GM13976 (cell line): ENCODE data around the gene CHMP2A.

Experiments
- DNase-seq: peaks from one replicate; pipeline ENCODE4 v3.0.0; 2012; ENCODE audit warnings: low spot score
- in situ Hi-C: fragments of 300-500 bp; cut with MboI; formaldehyde crosslinking; loops from one replicate; pipeline ENCODE4 v1.12.0; 2022; ENCODE audit warnings: low sequenced_read_pairs, mixed read lengths, inconsistent platforms; ENCODE audit not compliant: unreplicated experiment
- TF ChIP-seq, protein P1 (sequence below): IDR thresholded peaks from 2 replicates; pipeline ENCODE4 v1.5.1; 2012; ENCODE audit warnings: borderline replicate concordance, mild to moderate bottlenecking; ENCODE audit not compliant: insufficient read depth; ENCODE audit errors: extremely low read depth, missing control alignments, control extremely low read depth

The CHMP2A gene

GRCh38 chr19:58569191-58569942 lies 14.5 kb upstream of the CHMP2A start:
- no peak for DNase-seq
- TF ChIP-seq, protein P1, sequence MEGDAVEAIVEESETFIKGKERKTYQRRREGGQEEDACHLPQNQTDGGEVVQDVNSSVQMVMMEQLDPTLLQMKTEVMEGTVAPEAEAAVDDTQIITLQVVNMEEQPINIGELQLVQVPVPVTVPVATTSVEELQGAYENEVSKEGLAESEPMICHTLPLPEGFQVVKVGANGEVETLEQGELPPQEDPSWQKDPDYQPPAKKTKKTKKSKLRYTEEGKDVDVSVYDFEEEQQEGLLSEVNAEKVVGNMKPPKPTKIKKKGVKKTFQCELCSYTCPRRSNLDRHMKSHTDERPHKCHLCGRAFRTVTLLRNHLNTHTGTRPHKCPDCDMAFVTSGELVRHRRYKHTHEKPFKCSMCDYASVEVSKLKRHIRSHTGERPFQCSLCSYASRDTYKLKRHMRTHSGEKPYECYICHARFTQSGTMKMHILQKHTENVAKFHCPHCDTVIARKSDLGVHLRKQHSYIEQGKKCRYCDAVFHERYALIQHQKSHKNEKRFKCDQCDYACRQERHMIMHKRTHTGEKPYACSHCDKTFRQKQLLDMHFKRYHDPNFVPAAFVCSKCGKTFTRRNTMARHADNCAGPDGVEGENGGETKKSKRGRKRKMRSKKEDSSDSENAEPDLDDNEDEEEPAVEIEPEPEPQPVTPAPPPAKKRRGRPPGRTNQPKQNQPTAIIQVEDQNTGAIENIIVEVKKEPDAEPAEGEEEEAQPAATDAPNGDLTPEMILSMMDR = no peak
- in situ Hi-C loops = no loop called here

DNA sequence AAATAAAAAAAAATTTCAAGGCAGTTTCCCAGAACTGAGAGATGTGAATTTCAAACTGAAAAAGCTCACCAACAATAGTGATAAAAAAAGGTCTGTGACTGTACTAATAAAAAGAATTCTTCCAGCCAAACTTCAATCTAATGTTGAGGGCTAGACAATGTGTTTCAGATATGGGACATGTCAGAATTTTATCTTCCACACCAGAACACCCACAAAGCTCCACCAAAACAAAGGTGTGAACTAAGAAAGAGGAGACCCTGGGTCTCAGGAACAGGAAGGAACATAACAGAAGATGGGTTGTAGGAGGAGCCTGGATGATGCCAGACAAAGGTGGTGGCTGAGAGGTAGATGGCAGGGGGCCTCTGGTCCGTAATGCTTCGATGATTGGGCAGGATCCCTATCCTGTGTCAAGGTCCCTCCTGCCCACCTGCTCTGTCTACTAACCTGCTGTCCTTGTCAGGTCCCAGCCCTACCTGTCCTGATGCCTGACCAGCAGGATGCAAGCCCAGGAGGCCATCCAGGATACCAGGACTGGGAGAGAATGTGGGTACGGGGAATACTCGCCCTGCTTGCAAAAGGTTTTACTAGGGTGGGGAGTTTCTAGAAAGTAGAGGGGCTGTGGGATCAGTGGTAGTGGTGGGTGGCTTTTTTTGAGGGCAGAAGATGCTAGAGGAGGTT lies 13.7 kb upstream of the CHMP2A start:
- in situ Hi-C loops = no loop called here
- DNase-seq = no peak
- TF ChIP-seq, protein P1 = no peak

GRCh38 chr19:58566989-58567388 lies 12.1 kb upstream of the CHMP2A start:
- in situ Hi-C loops = no loop called here
- TF ChIP-seq, protein P1 = no peak
- DNase-seq = no peak

DNA sequence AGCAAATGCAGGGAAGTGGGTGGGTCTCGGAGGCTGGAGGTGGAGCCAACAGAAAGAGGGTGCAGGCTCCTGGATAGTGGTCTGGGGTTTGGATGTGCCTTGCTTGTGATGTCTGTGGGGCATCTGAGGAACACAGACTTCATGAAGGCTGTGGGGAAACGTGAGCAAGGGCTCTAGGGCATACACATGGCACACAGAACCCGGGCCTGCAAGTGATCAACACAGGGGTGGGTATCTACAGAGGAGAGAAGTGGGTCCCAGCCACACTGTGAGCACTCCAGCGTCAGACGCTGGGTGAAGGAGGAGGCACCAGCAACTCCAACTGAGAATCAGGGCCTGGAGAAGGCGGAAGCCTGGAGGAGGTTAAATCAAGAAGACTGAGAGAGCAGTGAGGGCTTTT lies 8.9 kb upstream of the CHMP2A start:
- in situ Hi-C loops = no loop called here
- no peak for DNase-seq
- TF ChIP-seq, protein P1 = no peak

- TF ChIP-seq, protein P1 = no peak
- in situ Hi-C loops = no loop called here
- DNase-seq = peak; percentile 77
Measured at GRCh38 chr19:58563034-58563573, 8.2 kb upstream of the CHMP2A start.

DNA sequence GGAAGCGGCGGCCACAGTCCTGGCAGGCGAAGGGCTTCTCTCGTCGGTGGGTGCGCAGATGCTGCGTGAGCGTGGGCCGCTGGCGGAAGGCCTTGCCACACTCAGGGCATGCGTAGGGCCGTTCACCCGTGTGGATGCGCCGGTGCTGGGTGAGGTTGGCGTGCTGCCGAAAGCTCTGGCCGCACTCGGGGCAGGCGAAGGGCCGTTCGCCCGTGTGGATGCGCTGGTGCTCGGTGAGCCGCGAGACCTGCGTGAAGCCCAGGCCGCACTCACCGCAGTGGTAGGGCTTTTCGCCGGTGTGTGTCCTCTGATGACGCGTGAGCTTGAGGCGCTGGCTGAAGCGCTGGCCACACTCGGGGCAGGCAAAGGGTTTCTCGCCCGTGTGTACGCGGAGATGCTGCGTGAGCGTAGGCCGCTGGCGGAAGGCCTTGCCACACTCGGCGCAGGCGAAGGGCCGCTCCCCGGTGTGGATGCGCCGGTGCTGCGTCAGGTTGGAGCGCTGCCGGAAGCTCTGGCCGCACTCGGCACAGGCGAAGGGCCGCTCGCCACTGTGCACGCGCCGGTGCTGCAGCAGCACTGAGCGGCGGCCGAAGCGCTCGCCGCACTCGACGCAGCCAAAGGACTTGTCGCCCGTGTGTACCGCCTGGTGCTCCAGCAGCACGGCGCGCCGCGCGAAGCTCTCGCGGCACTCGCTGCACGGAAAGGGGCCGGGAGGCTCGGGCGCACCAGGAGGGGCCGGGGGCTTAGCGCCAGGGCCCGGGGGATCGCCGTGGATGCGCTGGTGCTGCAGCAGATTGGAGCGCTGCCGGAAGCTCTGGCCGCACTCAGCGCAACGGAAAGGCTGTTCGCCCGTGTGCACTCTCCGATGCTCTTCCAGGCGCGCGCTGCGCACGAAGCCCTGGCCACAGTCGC lies 7.5 kb upstream of the CHMP2A start:
- in situ Hi-C loops = no loop called here
- no peak for DNase-seq
- TF ChIP-seq, protein P1 = no peak
